Measurements from ENCODE around the gene ARMCX2.

ARMCX2 gene

GRCh38 chrX:101691835-101692234 lies 32.2 kb upstream of the ARMCX2 start:
- H3K79me2 ChIP-seq (ENCODE audit: control insufficient read depth, insufficient read depth, low read length, poor library complexity), result no peaks in the 10 kb centered on the region
- no peak for DNase-seq
- no peaks in the 10 kb centered on the region for H3K27me3 ChIP-seq (ENCODE audit: insufficient read depth, low read length)
- no peak overlapping the region for H4K91ac ChIP-seq (ENCODE audit: low read depth, low read length)
- H3K9me3 ChIP-seq (ENCODE audit: insufficient read depth, low read depth, low read length), result no peaks in the 10 kb centered on the region
- H4K8ac ChIP-seq (ENCODE audit: low read depth, low read length), result no peak overlapping the region
- no peak overlapping the region for H3K27ac ChIP-seq (ENCODE audit: low read depth, low read length)
- no peak overlapping the region for H2AFZ ChIP-seq (ENCODE audit: insufficient read depth, low read length, poor library complexity)
- no peak overlapping the region for H3K9ac ChIP-seq (ENCODE audit: low read length)
- H2BK120ac ChIP-seq (ENCODE audit: insufficient read depth, low read length, poor library complexity), result no peak overlapping the region
- no peak overlapping the region for H2BK5ac ChIP-seq (ENCODE audit: low read depth, low read length, poor library complexity)
- no peak overlapping the region for H3K14ac ChIP-seq (ENCODE audit: low read length)
- H4K12ac ChIP-seq (ENCODE audit: low read depth, low read length), result no peak overlapping the region
- H3K4me1 ChIP-seq (ENCODE audit: control insufficient read depth in 1 of 2, insufficient read depth in 2 of 2, low read length in 2 of 2), result no peaks in the 10 kb centered on the region
- H3K4ac ChIP-seq (ENCODE audit: low read depth, low read length), result no peak overlapping the region
- no peak overlapping the region for H2BK12ac ChIP-seq (ENCODE audit: low read length)
- H2AK5ac ChIP-seq (ENCODE audit: low read length), result no peak overlapping the region
- H3K4me3 ChIP-seq (ENCODE audit: low read depth, low read length), result no peak overlapping the region
- no peaks in the 10 kb centered on the region for H3K36me3 ChIP-seq (ENCODE audit: control insufficient read depth in 1 of 2, insufficient read depth in 2 of 2, low read length in 2 of 2)
- no peaks in the 10 kb centered on the region for H3K79me1 ChIP-seq (ENCODE audit: low read length)
- H3K23ac ChIP-seq (ENCODE audit: low read length), result no peak overlapping the region
- no CpG with 5 or more reads among the region's 1 CpG for WGBS (ENCODE audit: extremely low coverage, insufficient coverage, insufficient read length)
- H3K18ac ChIP-seq (ENCODE audit: low read length), result no peak overlapping the region
- H3K4me2 ChIP-seq (ENCODE audit: low read length), result no peak overlapping the region

GRCh38 chrX:101686574-101686973 lies 26.9 kb upstream of the ARMCX2 start:
- no peak overlapping the region for H3K4ac ChIP-seq (ENCODE audit: low read depth, low read length)
- no peak overlapping the region for H2BK12ac ChIP-seq (ENCODE audit: low read length)
- no peaks in the 10 kb centered on the region for H3K27me3 ChIP-seq (ENCODE audit: insufficient read depth, low read length)
- H3K14ac ChIP-seq (ENCODE audit: low read length), result no peak overlapping the region
- H3K9me3 ChIP-seq (ENCODE audit: insufficient read depth, low read depth, low read length), result no peaks in the 10 kb centered on the region
- H3K79me1 ChIP-seq (ENCODE audit: low read length), result no peaks in the 10 kb centered on the region
- H3K18ac ChIP-seq (ENCODE audit: low read length), result no peak overlapping the region
- DNase-seq, result no peak
- H2AK5ac ChIP-seq (ENCODE audit: low read length), result no peak overlapping the region
- no peak overlapping the region for H2BK120ac ChIP-seq (ENCODE audit: insufficient read depth, low read length, poor library complexity)
- H3K36me3 ChIP-seq (ENCODE audit: control insufficient read depth in 1 of 2, insufficient read depth in 2 of 2, low read length in 2 of 2), result no peaks in the 10 kb centered on the region
- H2BK5ac ChIP-seq (ENCODE audit: low read depth, low read length, poor library complexity), result no peak overlapping the region
- WGBS (ENCODE audit: extremely low coverage, insufficient coverage, insufficient read length), result no CpG with 5 or more reads among the region's 2 CpGs
- no peak overlapping the region for H3K27ac ChIP-seq (ENCODE audit: low read depth, low read length)
- H3K23ac ChIP-seq (ENCODE audit: low read length), result no peak overlapping the region
- peaks cover 0 to 2% of the 10 kb centered on the region in 2 experiments for H3K4me1 ChIP-seq (ENCODE audit: control insufficient read depth in 1 of 2, insufficient read depth in 2 of 2, low read length in 2 of 2)
- no peak overlapping the region for H4K12ac ChIP-seq (ENCODE audit: low read depth, low read length)
- no peak overlapping the region for H3K4me3 ChIP-seq (ENCODE audit: low read depth, low read length)
- no peak overlapping the region for H3K9ac ChIP-seq (ENCODE audit: low read length)
- H3K79me2 ChIP-seq (ENCODE audit: control insufficient read depth, insufficient read depth, low read length, poor library complexity), result no peaks in the 10 kb centered on the region
- H4K91ac ChIP-seq (ENCODE audit: low read depth, low read length), result no peak overlapping the region
- H4K8ac ChIP-seq (ENCODE audit: low read depth, low read length), result no peak overlapping the region
- H2AFZ ChIP-seq (ENCODE audit: insufficient read depth, low read length, poor library complexity), result no peak overlapping the region
- H3K4me2 ChIP-seq (ENCODE audit: low read length), result no peak overlapping the region

- no peaks in the 10 kb centered on the region for H3K36me3 ChIP-seq (ENCODE audit: control insufficient read depth in 1 of 2, insufficient read depth in 2 of 2, low read length in 2 of 2)
- H4K12ac ChIP-seq (ENCODE audit: low read depth, low read length), result no peak overlapping the region
- no peak for DNase-seq
- no peaks in the 10 kb centered on the region for H3K79me2 ChIP-seq (ENCODE audit: control insufficient read depth, insufficient read depth, low read length, poor library complexity)
- H3K4me2 ChIP-seq (ENCODE audit: low read length), result no peak overlapping the region
- H3K9ac ChIP-seq (ENCODE audit: low read length), result no peak overlapping the region
- H2BK5ac ChIP-seq (ENCODE audit: low read depth, low read length, poor library complexity), result no peak overlapping the region
- H2BK120ac ChIP-seq (ENCODE audit: insufficient read depth, low read length, poor library complexity), result no peak overlapping the region
- H3K27me3 ChIP-seq (ENCODE audit: insufficient read depth, low read length), result no peaks in the 10 kb centered on the region
- H3K79me1 ChIP-seq (ENCODE audit: low read length), result no peaks in the 10 kb centered on the region
- no peak overlapping the region for H3K4me3 ChIP-seq (ENCODE audit: low read depth, low read length)
- H3K23ac ChIP-seq (ENCODE audit: low read length), result no peak overlapping the region
- no peak overlapping the region for H3K18ac ChIP-seq (ENCODE audit: low read length)
- no peak overlapping the region for H4K91ac ChIP-seq (ENCODE audit: low read depth, low read length)
- no peaks in the 10 kb centered on the region for H3K9me3 ChIP-seq (ENCODE audit: insufficient read depth, low read depth, low read length)
- H3K14ac ChIP-seq (ENCODE audit: low read length), result no peak overlapping the region
- H3K4ac ChIP-seq (ENCODE audit: low read depth, low read length), result no peak overlapping the region
- no peak overlapping the region for H4K8ac ChIP-seq (ENCODE audit: low read depth, low read length)
- no peak overlapping the region for H3K27ac ChIP-seq (ENCODE audit: low read depth, low read length)
- no peak overlapping the region for H2AFZ ChIP-seq (ENCODE audit: insufficient read depth, low read length, poor library complexity)
- no peak overlapping the region for H2BK12ac ChIP-seq (ENCODE audit: low read length)
- H2AK5ac ChIP-seq (ENCODE audit: low read length), result no peak overlapping the region
- H3K4me1 ChIP-seq (ENCODE audit: control insufficient read depth in 1 of 2, insufficient read depth in 2 of 2, low read length in 2 of 2), result peaks cover 0 to 2% of the 10 kb centered on the region in 2 experiments
Observed at GRCh38 chrX:101685923-101686322, 26.3 kb upstream of the ARMCX2 start.

- no peaks in the 10 kb centered on the region for H3K9me3 ChIP-seq (ENCODE audit: insufficient read depth, low read depth, low read length)
Observed at GRCh38 chrX:101682723-101683122, 23.1 kb upstream of the ARMCX2 start.

More at GRCh38 chrX:101682723-101683122, 23.1 kb upstream of the ARMCX2 start:
- no peaks in the 10 kb centered on the region for H3K79me1 ChIP-seq (ENCODE audit: low read length)
- no peak overlapping the region for H2BK12ac ChIP-seq (ENCODE audit: low read length)
- no peak overlapping the region for H4K91ac ChIP-seq (ENCODE audit: low read depth, low read length)
- no peak overlapping the region for H3K4ac ChIP-seq (ENCODE audit: low read depth, low read length)
- no peak overlapping the region for H2AFZ ChIP-seq (ENCODE audit: insufficient read depth, low read length, poor library complexity)
- H4K8ac ChIP-seq (ENCODE audit: low read depth, low read length), result no peak overlapping the region
- no peaks in the 10 kb centered on the region for H3K79me2 ChIP-seq (ENCODE audit: control insufficient read depth, insufficient read depth, low read length, poor library complexity)
- no peak overlapping the region for H3K4me2 ChIP-seq (ENCODE audit: low read length)
- H3K4me3 ChIP-seq (ENCODE audit: low read depth, low read length), result no peak overlapping the region
- H3K27me3 ChIP-seq (ENCODE audit: insufficient read depth, low read length), result no peaks in the 10 kb centered on the region
- H2BK5ac ChIP-seq (ENCODE audit: low read depth, low read length, poor library complexity), result no peak overlapping the region
- no peak overlapping the region for H3K27ac ChIP-seq (ENCODE audit: low read depth, low read length)
- no peak for DNase-seq
- H3K23ac ChIP-seq (ENCODE audit: low read length), result no peak overlapping the region
- H2BK120ac ChIP-seq (ENCODE audit: insufficient read depth, low read length, poor library complexity), result no peak overlapping the region
- no peak overlapping the region for H3K14ac ChIP-seq (ENCODE audit: low read length)
- WGBS (ENCODE audit: extremely low coverage, insufficient coverage, insufficient read length), result no CpG with 5 or more reads among the region's 2 CpGs
- no peak overlapping the region for H2AK5ac ChIP-seq (ENCODE audit: low read length)
- peaks cover 0 to 2% of the 10 kb centered on the region in 2 experiments for H3K4me1 ChIP-seq (ENCODE audit: control insufficient read depth in 1 of 2, insufficient read depth in 2 of 2, low read length in 2 of 2)
- H4K12ac ChIP-seq (ENCODE audit: low read depth, low read length), result no peak overlapping the region
- no peak overlapping the region for H3K18ac ChIP-seq (ENCODE audit: low read length)
- H3K9ac ChIP-seq (ENCODE audit: low read length), result no peak overlapping the region
- H3K36me3 ChIP-seq (ENCODE audit: control insufficient read depth in 1 of 2, insufficient read depth in 2 of 2, low read length in 2 of 2), result no peaks in the 10 kb centered on the region
